G401.6 (cell line): ENCODE measurements around the gene RGS2.
A peak's percentile ranks its signal among the peaks of the same experiment; 100 is the strongest.

ENCODE experiments used
- FAIRE-seq: peaks from 2 replicates; lab custom pipeline; 2012; peaks lifted over from hg19 to GRCh38; lab: Jason Lieb, UNC

RGS2 gene

GRCh38 chr1:192808518-192809306, at the start of gene RGS2:
TSS of gene RGS2 (plus strand) at chr1:192809039. CDS start at chr1:192809072, 33 bp downstream.
- peak; percentile 90 for FAIRE-seq

- no peak for FAIRE-seq
These were observed 49.7 kb upstream of the RGS2 start for GRCh38 chr1:192759104-192759503.

GRCh38 chr1:192762265-192762664, 46.6 kb upstream of the RGS2 start:
- no peak for FAIRE-seq

- FAIRE-seq, result no peak
These were observed 45.6 kb upstream of the RGS2 start for GRCh38 chr1:192763243-192763642.

DNA sequence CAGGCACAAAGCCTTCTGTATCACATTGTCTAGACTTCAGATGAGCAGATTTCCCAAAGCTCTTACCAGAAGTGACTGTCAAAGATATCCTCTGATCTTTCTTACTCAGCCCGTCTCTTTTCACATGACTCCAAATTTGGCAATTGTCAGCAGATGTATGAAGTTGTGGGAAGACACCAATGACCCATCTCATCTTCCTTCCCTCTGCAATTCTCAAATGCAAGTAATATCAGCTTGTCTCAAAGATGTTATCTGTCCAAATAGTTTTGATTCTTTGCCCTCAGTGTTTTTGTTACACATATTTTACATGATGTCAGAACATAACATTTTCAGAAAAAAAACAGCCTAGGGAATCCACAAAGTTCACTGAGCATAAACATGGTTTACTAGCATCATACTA, 45.1 kb upstream of the RGS2 start:
- FAIRE-seq, result no peak

DNA sequence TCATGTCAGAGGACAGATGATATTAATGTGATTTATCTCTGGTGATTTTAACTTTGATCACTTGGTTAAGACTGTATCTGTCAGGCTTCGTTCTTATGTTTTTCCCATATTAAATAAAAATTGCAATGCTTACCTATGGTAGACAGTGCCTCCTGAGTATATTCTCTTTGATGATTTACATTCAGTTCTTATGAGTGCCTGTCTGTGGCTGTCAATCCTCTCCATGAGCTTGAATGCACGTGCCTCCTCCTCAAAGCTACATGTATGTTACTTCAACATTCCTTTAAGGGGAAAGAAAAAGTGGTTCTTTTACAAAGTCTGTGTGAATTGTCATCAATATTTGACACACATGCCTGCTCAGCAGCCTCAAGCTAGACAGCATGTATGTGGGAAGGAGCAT, 44.2 kb upstream of the RGS2 start:
- FAIRE-seq, result no peak

- no peak for FAIRE-seq
These were observed 42.7 kb upstream of the RGS2 start for GRCh38 chr1:192766009-192766625.

- FAIRE-seq, result no peak
These were observed 42.0 kb upstream of the RGS2 start for GRCh38 chr1:192766876-192767275.

GRCh38 chr1:192767798-192768197, 41.0 kb upstream of the RGS2 start:
- no peak for FAIRE-seq

DNA sequence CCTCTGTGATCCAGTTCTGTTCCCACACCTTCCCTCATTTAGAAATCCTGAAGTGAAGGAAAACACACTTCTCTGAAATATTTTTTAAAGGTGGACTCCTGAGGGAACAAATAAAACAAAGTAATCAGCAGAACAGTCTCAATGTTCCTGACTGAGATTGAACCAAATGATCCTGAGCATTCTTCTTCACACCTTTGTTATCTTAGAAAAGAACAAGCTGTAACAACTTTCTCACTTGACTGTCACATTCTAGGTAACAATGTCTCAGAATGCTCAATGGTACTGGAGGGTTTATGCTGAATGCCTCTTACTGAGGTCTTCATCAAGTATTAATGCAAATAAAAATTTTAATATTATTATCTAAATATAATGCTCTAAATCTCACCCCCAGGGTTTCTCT, 40.4 kb upstream of the RGS2 start:
- FAIRE-seq, result no peak

GRCh38 chr1:192771341-192771740, 37.5 kb upstream of the RGS2 start:
- FAIRE-seq, result no peak

DNA sequence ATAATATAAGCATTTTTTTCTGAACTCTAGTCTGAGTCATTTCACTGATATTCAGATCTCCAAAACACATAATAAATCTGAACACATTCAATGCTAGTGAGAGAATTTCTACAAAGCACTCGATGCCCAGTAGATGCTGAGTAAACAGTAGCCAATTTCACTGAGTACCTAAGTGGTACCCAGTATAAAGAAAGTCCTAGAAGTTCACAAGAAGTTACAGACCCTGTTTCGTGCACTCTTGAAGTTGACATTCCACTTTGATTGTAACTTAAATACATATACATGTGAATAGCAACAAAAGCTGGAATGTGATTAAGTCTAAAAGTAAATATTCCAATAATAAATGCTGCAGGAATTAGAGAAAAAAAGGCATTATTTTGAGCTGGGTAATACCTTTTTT, 33.2 kb upstream of the RGS2 start:
- no peak for FAIRE-seq

GRCh38 chr1:192776206-192776605, 32.6 kb upstream of the RGS2 start:
- no peak for FAIRE-seq

DNA sequence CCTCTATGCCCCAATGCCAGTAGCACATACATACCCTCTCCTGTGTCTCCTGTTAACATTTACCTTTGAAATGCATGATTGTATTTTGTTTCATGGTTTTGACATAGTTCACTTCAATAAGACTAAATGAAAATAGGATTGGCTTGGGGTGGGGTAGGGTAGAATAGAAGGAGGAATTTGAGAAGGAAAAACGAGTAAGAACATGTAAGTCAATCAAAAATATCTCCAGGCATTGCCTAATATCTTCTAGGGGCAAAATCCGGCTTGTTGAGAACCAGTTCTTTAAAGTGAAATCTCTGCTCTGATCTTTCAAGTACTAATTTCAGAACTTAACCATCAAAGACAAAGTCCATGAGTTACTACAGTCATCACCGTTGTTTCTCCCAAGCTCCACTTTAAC, 31.8 kb upstream of the RGS2 start:
- no peak for FAIRE-seq

- no peak for FAIRE-seq
These were observed 25.0 kb upstream of the RGS2 start for GRCh38 chr1:192783791-192784190.

GRCh38 chr1:192784397-192784796, 24.4 kb upstream of the RGS2 start:
- peak; percentile 52 for FAIRE-seq

- FAIRE-seq, result no peak
These were observed 22.3 kb upstream of the RGS2 start for GRCh38 chr1:192786576-192786975.

DNA sequence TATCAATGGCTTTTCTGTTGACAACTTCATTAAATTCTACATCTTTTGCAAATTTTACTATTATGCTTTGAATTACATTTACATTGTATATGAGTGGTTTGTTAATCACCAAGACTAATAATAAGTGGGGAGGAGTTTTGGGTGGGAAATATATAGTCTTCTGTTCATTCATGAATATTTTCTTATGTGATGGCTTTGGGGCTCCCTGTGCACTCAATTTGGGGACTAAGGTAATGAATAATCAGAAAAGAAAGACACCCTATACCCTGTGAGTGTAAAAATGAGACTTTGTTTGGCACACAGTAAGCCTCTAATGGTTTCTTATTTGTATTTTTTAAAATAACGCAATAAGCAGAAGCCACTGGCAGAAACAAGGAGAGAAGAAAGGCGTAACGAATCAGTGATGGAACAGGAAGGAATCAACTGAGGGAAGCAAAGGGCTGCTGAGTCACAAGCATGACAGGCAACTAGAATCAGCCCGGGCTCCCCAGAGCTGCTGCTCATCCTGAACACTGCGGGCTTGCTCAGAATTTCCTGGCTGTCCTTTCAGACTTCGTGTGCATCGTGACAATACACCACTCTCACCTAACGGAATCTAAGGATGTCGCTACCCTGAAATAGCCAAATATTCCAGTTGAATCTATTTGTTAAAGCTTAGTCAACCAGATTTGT, 20.8 kb upstream of the RGS2 start:
- no peak for FAIRE-seq

DNA sequence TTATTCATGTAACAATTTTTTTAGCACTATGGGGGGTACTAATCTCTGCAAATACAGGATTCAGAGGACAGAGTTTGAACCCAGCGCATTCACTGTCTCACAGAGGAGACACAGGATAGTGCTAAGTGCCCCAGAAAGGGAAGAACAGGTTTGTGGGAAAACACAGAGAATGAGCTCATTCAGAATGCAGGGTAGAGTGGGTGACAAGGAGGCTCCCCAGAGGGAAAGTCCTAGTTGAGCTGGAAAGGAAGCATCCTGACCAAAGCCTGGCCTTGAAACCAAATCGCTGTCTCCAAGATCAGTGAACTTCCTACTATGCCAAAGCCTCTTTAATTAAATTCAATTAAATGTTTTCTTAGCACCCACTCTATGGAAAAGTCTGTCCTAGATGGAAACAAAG, 19.0 kb upstream of the RGS2 start:
- FAIRE-seq, result no peak

GRCh38 chr1:192792628-192793027, 16.2 kb upstream of the RGS2 start:
- peak; percentile 51 for FAIRE-seq

DNA sequence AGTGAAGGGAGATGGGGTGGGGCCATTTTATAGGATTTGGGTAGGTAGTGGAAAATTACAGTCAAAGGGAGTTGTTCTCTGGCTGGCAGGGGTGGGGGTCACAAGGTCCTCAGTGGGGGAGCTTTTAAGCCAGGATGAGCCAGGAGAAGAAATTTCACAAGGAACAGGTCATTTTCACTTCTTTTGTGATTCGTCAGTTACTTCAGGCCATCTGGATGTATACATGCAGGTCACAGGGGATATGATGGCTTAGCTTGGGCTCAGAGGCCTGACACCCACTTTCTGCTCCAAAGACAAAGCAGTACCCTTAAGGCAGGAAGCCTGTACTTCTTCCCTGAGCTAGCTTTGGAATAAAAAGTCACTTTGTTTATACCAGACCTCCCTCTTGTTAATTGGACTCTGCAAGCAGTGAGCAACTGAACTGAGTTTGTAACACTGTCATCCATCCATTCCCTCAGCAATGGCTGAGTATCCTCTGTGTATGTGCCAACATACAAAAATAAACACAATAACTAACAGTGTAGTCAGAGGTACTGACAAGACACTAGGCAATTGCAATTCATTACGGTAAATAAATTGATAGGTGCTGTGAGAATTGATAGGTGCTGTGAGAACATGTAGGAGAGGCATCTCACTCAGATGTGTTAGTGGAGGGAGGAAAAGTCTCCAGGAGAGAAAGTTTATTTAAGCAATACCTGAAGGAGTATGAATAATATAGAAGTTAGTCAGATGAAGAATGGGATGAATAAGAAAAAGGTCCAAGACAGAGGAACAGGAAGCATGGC, 14.7 kb upstream of the RGS2 start:
- FAIRE-seq, result no peak

GRCh38 chr1:192794768-192795035, 14.1 kb upstream of the RGS2 start:
- FAIRE-seq, result no peak
